Brain microvascular endothelial cell (primary cell): Measurements from ENCODE around the gene PRKG1.
A peak's percentile ranks its signal among the peaks of the same experiment; 100 is the strongest.

Experiments used
- DNase-seq: peaks from one replicate; pipeline ENCODE4 v3.0.0-alpha.2; 2020
- H3K27ac ChIP-seq: fragments of 250-450 bp; sonication (Bioruptor Pico); 2 replicates; pipeline ENCODE4 v1.5.1; 2020; ENCODE audit warnings: mild to moderate bottlenecking, moderate library complexity
- H3K27me3 ChIP-seq: fragments of 250-450 bp; sonication (Bioruptor Pico); replicated peaks from 2 replicates; pipeline ENCODE4 v1.5.1; 2020; ENCODE audit warnings: mild to moderate bottlenecking
- H3K36me3 ChIP-seq: fragments of 250-450 bp; sonication (Bioruptor Pico); replicated peaks from 2 replicates; pipeline ENCODE4 v1.5.1; 2020; ENCODE audit warnings: mild to moderate bottlenecking
- H3K4me3 ChIP-seq: 2 replicates; pipeline ENCODE4 v1.5.1; 2011; ENCODE audit warnings: low read depth, mild to moderate bottlenecking, control low read depth, low read length, moderate library complexity
- in situ Hi-C: cut with HindIII; loops from 2 replicates; pipeline ENCODE4 v1.10.0; 2017; ENCODE audit warnings: low sequenced_read_pairs, low pct_ligation_motif_present
- TF ChIP-seq, protein P1 (sequence below): IDR thresholded peaks from 2 replicates; pipeline ENCODE4 v1.5.1; 2011; ENCODE audit warnings: low read depth, mild to moderate bottlenecking, moderate library complexity, low read length, control low read depth, inconsistent platforms; ENCODE audit errors: missing control alignments

Gene PRKG1

DNA sequence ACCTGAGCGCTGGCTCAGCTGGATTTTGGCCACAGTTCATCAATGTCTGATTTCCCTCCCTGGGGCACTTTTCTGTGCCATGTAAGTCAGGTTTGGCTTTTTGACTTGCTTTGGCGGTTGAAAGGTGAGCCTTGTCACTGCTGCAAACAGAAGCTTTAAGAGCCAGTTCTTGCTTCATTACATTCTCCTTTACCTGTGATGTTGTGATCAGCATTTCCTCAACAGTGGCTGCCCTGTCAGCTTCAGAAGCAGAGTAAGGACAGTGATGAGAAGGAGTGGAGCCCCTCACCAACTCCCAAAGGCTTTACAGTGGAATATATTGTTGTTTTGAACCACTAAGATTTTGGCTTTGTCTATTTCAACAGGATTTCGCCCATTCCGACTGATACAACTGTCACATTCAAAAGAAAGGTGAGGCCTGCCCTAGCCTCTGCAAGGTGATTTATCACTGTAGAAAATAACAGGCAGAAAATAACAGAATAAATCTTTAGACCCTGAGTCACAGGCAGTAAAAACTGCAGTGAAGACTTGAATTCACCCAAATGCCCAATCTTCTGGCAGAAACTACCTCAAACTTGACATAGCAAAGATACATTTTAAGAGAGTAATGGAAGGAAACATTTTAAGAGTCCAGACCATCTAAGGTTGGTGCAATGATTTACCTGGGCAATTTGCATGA lies 1226.5 kb downstream of the PRKG1 start:
- DNase-seq, result no peak
- H3K27me3 ChIP-seq, result no peaks in the 10 kb centered on the region
- no peak overlapping the region for H3K27ac ChIP-seq
- H3K4me3 ChIP-seq, result no peak overlapping the region
- TF ChIP-seq, protein P1, sequence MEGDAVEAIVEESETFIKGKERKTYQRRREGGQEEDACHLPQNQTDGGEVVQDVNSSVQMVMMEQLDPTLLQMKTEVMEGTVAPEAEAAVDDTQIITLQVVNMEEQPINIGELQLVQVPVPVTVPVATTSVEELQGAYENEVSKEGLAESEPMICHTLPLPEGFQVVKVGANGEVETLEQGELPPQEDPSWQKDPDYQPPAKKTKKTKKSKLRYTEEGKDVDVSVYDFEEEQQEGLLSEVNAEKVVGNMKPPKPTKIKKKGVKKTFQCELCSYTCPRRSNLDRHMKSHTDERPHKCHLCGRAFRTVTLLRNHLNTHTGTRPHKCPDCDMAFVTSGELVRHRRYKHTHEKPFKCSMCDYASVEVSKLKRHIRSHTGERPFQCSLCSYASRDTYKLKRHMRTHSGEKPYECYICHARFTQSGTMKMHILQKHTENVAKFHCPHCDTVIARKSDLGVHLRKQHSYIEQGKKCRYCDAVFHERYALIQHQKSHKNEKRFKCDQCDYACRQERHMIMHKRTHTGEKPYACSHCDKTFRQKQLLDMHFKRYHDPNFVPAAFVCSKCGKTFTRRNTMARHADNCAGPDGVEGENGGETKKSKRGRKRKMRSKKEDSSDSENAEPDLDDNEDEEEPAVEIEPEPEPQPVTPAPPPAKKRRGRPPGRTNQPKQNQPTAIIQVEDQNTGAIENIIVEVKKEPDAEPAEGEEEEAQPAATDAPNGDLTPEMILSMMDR, result no peak
- in situ Hi-C loops, result loop anchor here (25.0 kb wide), 1 partner anchor 262 kb away; no protein-coding TSS in a partner anchor
- H3K36me3 ChIP-seq, result no peaks in the 10 kb centered on the region

GRCh38 chr10:52308251-52309031 lies 1234.2 kb downstream of the PRKG1 start:
- Histone ChIP-seq H3K27ac (peak overlapping the region; percentile 3), H3K36me3 (no peaks in the 10 kb centered on the region), H3K27me3 (no peaks in the 10 kb centered on the region), H3K4me3 (peak overlapping the region; percentile 65)
- TF ChIP-seq, protein P1, result peak; percentile 78
- in situ Hi-C loops, result loop anchor here (25.0 kb wide), 1 partner anchor 254 kb away; no protein-coding TSS in a partner anchor
- DNase-seq, result peak; percentile 60

- in situ Hi-C loops, result loop anchor here (25.0 kb wide), 1 partner anchor 249 kb away; no protein-coding TSS in a partner anchor
- Histone ChIP-seq H3K4me3 (peak overlapping the region; percentile 81), H3K27ac (no peak overlapping the region), H3K36me3 (peaks cover 3% of the 10 kb centered on the region), H3K27me3 (no peaks in the 10 kb centered on the region)
- DNase-seq, result no peak
- TF ChIP-seq, protein P1, result no peak
Observed at GRCh38 chr10:52312942-52313255, 1238.6 kb downstream of the PRKG1 start.

- Histone ChIP-seq H3K4me3 (peak overlapping the region; percentile 81), H3K27ac (peak overlapping the region; percentile 78), H3K36me3 (peaks cover 3% of the 10 kb centered on the region), H3K27me3 (no peaks in the 10 kb centered on the region)
- in situ Hi-C loops, result loop anchor here (25.0 kb wide), 1 partner anchor 249 kb away; no protein-coding TSS in a partner anchor
- DNase-seq, result peak; percentile 25
- TF ChIP-seq, protein P1, result no peak
Observed at GRCh38 chr10:52313256-52313932, 1239.1 kb downstream of the PRKG1 start.

DNA sequence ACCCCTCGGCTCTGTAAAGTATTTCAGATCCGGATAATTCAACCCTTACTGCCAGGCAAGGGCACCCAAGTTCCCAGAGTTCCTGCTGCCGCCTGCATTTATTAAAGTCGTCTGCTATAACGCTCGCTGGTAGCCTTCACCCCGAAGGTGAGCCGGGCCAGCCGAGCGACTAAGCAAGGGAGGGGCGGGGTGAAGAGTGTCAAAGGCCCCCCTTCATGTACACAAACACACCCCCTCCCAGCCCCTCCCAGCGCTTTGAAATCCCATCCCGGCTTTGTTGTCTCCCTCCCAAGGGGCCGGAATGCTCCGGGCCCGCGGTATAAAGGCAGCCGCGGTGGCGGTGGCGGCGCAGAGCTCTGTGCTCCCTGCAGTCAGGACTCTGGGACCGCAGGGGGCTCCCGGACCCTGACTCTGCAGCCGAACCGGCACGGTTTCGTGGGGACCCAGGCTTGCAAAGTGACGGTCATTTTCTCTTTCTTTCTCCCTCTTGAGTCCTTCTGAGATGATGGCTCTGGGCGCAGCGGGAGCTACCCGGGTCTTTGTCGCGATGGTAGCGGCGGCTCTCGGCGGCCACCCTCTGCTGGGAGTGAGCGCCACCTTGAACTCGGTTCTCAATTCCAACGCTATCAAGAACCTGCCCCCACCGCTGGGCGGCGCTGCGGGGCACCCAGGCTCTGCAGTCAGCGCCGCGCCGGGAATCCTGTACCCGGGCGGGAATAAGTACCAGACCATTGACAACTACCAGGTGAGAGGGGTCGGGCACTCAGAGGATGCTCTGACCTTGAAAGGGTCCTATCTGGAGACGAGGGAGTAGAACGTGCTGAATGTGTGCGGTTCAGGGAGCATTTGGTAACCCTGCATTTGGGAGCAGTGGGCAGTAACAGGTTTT lies 1239.9 kb downstream of the PRKG1 start, which contains the start of gene DKK1:
TSS of gene DKK1 (plus strand) at position 349 of the 889 bp plus-strand sequence. CDS start at position 503, 154 bp downstream.
- H3K4me3 ChIP-seq, result peak within 1 kb of the TSS; percentile 81
- H3K36me3 ChIP-seq, result peaks cover 3% of the 10 kb centered on the region
- peak; percentile 84 for DNase-seq
- peak within 1 kb of the TSS; percentile 89 for H3K27ac ChIP-seq
- H3K27me3 ChIP-seq, result no peaks in the 10 kb centered on the region
- in situ Hi-C loops, result loop anchor here (25.0 kb wide), 1 partner anchor 248 kb away; no protein-coding TSS in a partner anchor
- TF ChIP-seq, protein P1, result peak; percentile 93
